Right lobe of liver (tissue), 6 donors: ENCODE data around the gene GRID1. TPM values are rescaled to one million over a fixed set of nuclear protein-coding genes. Genes with fewer than 3 reads are reported as not detected.

ENCODE experiments used
- ATAC-seq, 4 donors: fragments of 200-7000 bp; cut with Tn5 transposase; one replicate each; pipeline ENCODE4 v1.9.1; 2020; ENCODE audit warnings: mild to moderate bottlenecking in 4 of 4, moderate library complexity in 4 of 4
- DNase-seq, 3 donors: peaks; one replicate each; pipeline ENCODE4 v3.0.0-alpha.2; 2020
- H3K27ac ChIP-seq, 3 donors: fragments of 200-600 bp; one replicate each; pipeline ENCODE4 v1.8.0; 2022
- H3K27me3 ChIP-seq, 2 donors: fragments of 200-600 bp; one replicate each; pipeline ENCODE4 v1.8.0; 2022
- H3K36me3 ChIP-seq, 4 donors: fragments of 200-600 bp; sonication (generic) in 1 of 4; one replicate each; pipeline versions ENCODE4 v1.5.1 to v1.8.0; 2017 to 2022; ENCODE audit warnings: control low read depth in 1 of 4
- H3K4me1 ChIP-seq, 4 donors: fragments of 200-600 bp; sonication (generic) in 1 of 4; one replicate each; pipeline versions ENCODE4 v1.5.1 to v1.8.0; 2017 to 2022; ENCODE audit warnings: control low read depth in 1 of 4
- H3K4me3 ChIP-seq, 3 donors: fragments of 200-600 bp; one replicate each; pipeline ENCODE4 v1.8.0; 2022
- H3K9me3 ChIP-seq, 4 donors: fragments of 200-600 bp; sonication (generic) in 1 of 4; one replicate each; pipeline versions ENCODE4 v1.5.1 to v1.8.0; 2017 to 2022; ENCODE audit warnings: control low read depth in 1 of 4
- POLR2A ChIP-seq: fragments of 450-650 bp; IDR thresholded peaks from one replicate; pipeline ENCODE4 v1.6.1; 2017; ENCODE audit warnings: antibody characterized with exemption, mild to moderate bottlenecking
- WGBS: methylation state at CpG from one replicate; pipeline ENCODE4 v1.1.6; 2018; ENCODE audit warnings: low coverage, low lambda C conversion rate; ENCODE audit not compliant: insufficient coverage; ENCODE audit errors: missing lambda C conversion rate; 5-methylcytosine and 5-hydroxymethylcytosine counted together
- intact Hi-C, 2 donors: fragments of 100-400 bp; cut with DNase I; formaldehyde crosslinking; loops; one replicate each; pipeline versions ENCODE4 v1.11.2 to v1.14.1; 2022
- total RNA-seq, 6 experiments: library from RNA; depleted of rRNA in 2 of 6; stranded (reverse); fragments of >200 nt in 2 of 6; fragmentation: NEBNext Ultra II Directional in 3 of 6; extraction: Animal tissue kit (Norgen Biotek cat#: 25700) in 3 of 6; gene quantifications; one replicate each; pipeline versions ENCODE4 v1.1.0 to v1.2.4, GENCODE V29; 2016 to 2023
- TF ChIP-seq, protein P1 (sequence below), 4 donors: fragments of 200-600 bp in 3 of 4; fragments of 450-650 bp in 1 of 4; IDR thresholded peaks; one replicate each; pipeline versions ENCODE4 v1.5.1 to v1.8.0; 2016 to 2022; ENCODE audit warnings: antibody characterized with exemption in 4 of 4, mild to moderate bottlenecking in 2 of 4
- donor health status: DM: no; HTN: yes; CAD: no.
- donor health status: DM: no; HTN: no; CAD: no.
- donor health status: DM: no; HTN: no; CAD: no.
- donor health status: DM: no; HTN: yes; CAD: no.
- donor health status: DM: no; HTN: yes; CAD: no.

The GRID1 gene
- total RNA-seq, 6 experiments from 2014 or later = 0.05 to 1.9 (median 0.81) TPM

DNA sequence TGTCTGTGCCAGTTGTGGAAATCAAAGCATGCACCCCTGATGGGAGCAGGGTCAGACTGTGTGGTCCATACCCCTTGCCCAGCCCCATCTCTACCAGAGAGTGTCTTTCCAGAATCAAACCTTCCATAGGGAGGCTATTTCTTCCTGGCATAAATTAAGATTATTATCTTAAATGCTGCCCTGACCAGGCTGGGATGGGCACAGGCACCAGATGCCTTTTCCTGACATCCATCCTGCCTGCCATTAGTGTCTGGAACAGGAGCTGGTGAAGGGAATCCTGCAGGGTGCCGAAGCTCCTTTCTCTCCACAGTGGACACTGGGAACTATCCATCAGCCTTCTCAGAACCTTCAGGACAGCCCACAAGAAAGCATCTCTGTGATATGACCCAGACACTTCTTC is 296.3 kb downstream of the GRID1 start:
- no peak for ATAC-seq
- TF ChIP-seq, protein P1, sequence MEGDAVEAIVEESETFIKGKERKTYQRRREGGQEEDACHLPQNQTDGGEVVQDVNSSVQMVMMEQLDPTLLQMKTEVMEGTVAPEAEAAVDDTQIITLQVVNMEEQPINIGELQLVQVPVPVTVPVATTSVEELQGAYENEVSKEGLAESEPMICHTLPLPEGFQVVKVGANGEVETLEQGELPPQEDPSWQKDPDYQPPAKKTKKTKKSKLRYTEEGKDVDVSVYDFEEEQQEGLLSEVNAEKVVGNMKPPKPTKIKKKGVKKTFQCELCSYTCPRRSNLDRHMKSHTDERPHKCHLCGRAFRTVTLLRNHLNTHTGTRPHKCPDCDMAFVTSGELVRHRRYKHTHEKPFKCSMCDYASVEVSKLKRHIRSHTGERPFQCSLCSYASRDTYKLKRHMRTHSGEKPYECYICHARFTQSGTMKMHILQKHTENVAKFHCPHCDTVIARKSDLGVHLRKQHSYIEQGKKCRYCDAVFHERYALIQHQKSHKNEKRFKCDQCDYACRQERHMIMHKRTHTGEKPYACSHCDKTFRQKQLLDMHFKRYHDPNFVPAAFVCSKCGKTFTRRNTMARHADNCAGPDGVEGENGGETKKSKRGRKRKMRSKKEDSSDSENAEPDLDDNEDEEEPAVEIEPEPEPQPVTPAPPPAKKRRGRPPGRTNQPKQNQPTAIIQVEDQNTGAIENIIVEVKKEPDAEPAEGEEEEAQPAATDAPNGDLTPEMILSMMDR (IDR thresholded peaks at IDR 0.05) = no peak
- no peak for TF ChIP-seq POLR2A
- intact Hi-C loops = no loop called here
- no peak overlapping the region for H3K27ac ChIP-seq
- DNase-seq = no peak
- H3K36me3 ChIP-seq = no peaks in the 10 kb centered on the region
- no peaks in the 10 kb centered on the region for H3K4me1 ChIP-seq
- 50% methylated on average over 1 of the region's 1 CpG for WGBS
- no peak overlapping the region for H3K4me3 ChIP-seq
- no peaks in the 10 kb centered on the region for H3K9me3 ChIP-seq
- H3K27me3 ChIP-seq = no peaks in the 10 kb centered on the region

DNA sequence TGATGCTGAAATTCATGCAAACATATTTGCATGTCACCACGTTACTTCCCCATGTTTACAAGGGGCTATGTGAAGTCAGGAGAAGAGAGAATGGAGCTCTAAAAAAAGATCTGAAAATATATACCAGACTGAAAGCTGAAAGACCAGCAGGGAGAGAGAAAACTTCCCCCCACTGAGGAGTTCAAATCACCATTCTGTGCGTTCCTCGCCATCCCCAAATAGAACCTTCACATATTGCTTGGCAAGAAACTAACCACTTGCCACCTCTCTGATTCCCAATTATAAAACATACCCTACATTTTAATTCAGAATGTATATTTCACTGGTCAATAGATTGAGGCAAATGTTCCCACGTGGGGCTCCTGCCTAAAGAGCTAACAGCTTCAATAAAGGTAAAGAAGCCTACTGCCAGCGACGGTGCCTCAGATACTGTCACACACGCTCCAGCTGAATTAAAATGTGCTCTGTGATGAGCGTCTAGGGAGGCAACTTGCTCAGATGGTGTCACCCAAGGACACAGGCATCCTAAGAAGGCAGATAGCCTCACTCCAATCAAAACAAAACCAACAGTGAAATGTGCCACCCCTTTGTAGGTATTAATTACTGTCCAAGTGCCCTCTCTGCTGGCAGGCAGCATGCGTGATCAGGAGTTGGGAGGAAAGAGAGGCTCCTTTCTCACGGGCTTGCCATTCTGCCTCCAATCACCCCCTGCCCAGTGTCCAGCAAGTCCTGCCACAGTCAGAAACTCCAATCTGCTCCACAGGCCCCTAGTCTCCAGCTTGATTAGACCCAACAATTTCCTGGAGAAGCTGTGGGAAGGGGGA is 298.2 kb downstream of the GRID1 start:
- DNase-seq = no peak

DNA sequence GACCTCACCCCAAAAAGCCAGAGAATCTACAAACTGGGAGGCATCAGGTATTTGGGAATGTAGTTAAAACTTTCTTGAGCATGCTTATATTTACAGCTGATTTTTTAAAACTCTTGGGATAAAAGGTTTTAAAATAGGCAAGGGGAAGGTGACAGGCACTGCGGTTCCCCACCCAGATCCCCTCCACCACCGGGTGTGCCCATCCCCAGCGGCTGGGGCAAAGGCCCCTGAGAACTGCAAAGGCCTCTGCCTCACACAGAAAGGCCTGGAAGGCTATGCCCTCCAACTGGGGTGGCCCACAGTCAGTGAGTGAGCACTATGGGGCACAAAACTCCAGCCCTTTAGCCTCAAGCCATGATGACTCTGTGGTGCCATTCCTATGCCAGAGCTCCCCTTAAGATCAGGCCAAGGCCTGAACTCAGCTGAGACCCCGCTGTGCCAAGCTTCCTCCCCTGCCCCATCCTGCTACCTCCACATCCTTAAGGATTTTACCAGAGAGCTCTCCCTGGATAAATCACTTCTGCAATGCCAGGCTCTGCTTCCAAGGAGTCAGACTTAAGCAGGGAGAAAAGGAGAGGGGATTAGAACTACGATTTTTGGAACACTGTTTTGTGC is 299.1 kb downstream of the GRID1 start:
- Histone ChIP-seq H3K4me1 (no peaks in the 10 kb centered on the region), H3K4me3 (no peak overlapping the region), H3K36me3 (no peaks in the 10 kb centered on the region), H3K27me3 (no peaks in the 10 kb centered on the region), H3K9me3 (no peaks in the 10 kb centered on the region), H3K27ac (no peak overlapping the region)
- no peak for DNase-seq
- ATAC-seq = no peak
- intact Hi-C loops = no loop called here
- 38% methylated on average over 2 of the region's 5 CpGs for WGBS
- TF ChIP-seq, protein P1 (IDR thresholded peaks at IDR 0.05) = no peak
- no peak for TF ChIP-seq POLR2A

More for the DNA sequence above, 298.2 kb downstream of the GRID1 start:
- H3K27me3 ChIP-seq = no peaks in the 10 kb centered on the region
- no peak for ATAC-seq
- intact Hi-C loops = no loop called here
- 78% methylated on average over 10 of the region's 10 CpGs for WGBS
- TF ChIP-seq, protein P1 (IDR thresholded peaks at IDR 0.05) = no peak
- no peak for TF ChIP-seq POLR2A
- H3K9me3 ChIP-seq = no peaks in the 10 kb centered on the region
- no peak overlapping the region for H3K27ac ChIP-seq
- no peaks in the 10 kb centered on the region for H3K36me3 ChIP-seq
- no peak overlapping the region for H3K4me3 ChIP-seq
- H3K4me1 ChIP-seq = no peaks in the 10 kb centered on the region

DNA sequence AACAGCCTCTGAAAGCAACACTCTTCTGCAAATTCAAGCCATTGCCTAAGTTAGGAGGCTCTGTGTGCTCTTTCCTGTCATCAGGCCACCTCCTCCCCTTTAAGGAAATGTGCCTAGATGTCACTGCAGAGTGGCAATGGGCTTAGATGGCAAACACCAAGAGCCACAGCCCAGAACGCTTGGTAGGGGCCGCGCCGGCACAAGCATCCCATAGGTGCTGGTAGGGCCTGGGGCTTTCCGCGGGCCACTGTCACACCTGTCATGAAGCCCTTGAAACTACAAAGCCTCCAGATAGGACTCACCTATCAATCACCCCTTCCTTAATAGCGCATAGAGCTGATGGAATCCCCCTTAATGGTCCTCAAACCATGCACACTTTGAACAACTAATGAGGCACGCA is 299.9 kb downstream of the GRID1 start:
- WGBS = 70% methylated on average over 3 of the region's 8 CpGs
- Histone ChIP-seq H3K4me3 (no peak overlapping the region), H3K27ac (no peak overlapping the region), H3K4me1 (no peaks in the 10 kb centered on the region), H3K36me3 (no peaks in the 10 kb centered on the region), H3K9me3 (no peaks in the 10 kb centered on the region), H3K27me3 (no peaks in the 10 kb centered on the region)
- no peak for ATAC-seq
- intact Hi-C loops = no loop called here
- DNase-seq = no peak
- no peak for TF ChIP-seq POLR2A
- TF ChIP-seq, protein P1 (IDR thresholded peaks at IDR 0.05) = no peak
